Lung (tissue), 4 donors: ENCODE results near the gene SLC7A10. TPM values are rescaled to one million over a fixed set of nuclear protein-coding genes. Genes with fewer than 3 reads are reported as not detected.

ENCODE experiments used
- polyA plus RNA-seq, 2 donors: library from polyadenylated mRNA; stranded (reverse); fragments of 200-250 nt; gene quantifications; one replicate each; pipeline ENCODE4 v1.2.1, GENCODE V29; 2013
- total RNA-seq, 2 donors: library from RNA; depleted of rRNA in 1 of 2; stranded (reverse); fragments of >200 nt in 1 of 2; gene quantifications; one replicate each; pipeline ENCODE4 v1.2.1, GENCODE V29; 2014 to 2021
- donor health status: Bipolar disorder and iron deficiency.
- donor health status: healthy.
- donor health status: DM: yes; HTN: yes; CAD: no.

The SLC7A10 gene
- total and polyA plus RNA-seq, 4 donors, result 0.02 to 0.71 (median 0.16) TPM

Other genes starting within 250 kb of the SLC7A10 start
- gene RHPN2, start 161.0 kb downstream of the SLC7A10 start, total RNA-seq, result 10 to 100 TPM; 15.7 to 17.5 TPM
- 1 to 10 TPM; 4.0 to 7.3 TPM for gene RHPN2, start 161.0 kb downstream of the SLC7A10 start, polyA plus RNA-seq
- 10 to 100 TPM in 1 of 2 donors, 1 to 10 TPM in 1; 7.0 to 12.3 TPM for gene GPATCH1, start 144.7 kb downstream of the SLC7A10 start, total RNA-seq
- 1 to 10 TPM; 3.8 to 5.0 TPM for gene GPATCH1, start 144.7 kb downstream of the SLC7A10 start, polyA plus RNA-seq
- gene WDR88, start 93.7 kb downstream of the SLC7A10 start, total RNA-seq, result not detected
- not detected for gene WDR88, start 93.7 kb downstream of the SLC7A10 start, polyA plus RNA-seq
- 10 to 100 TPM; 16.4 to 18.2 TPM for gene LRP3, start 31.5 kb downstream of the SLC7A10 start, total RNA-seq
- gene LRP3, start 31.5 kb downstream of the SLC7A10 start, polyA plus RNA-seq, result 10 to 100 TPM; 10.6 to 12.9 TPM
- 10 to 100 TPM; 51.3 to 71.0 TPM for gene CEBPA, start 76.7 kb upstream of the SLC7A10 start, total RNA-seq
- 10 to 100 TPM; 20.4 to 93.8 TPM for gene CEBPA, start 76.7 kb upstream of the SLC7A10 start, polyA plus RNA-seq
- gene CEBPG, start 147.9 kb upstream of the SLC7A10 start, total RNA-seq, result 10 to 100 TPM; 24.5 to 29.7 TPM
- gene CEBPG, start 147.9 kb upstream of the SLC7A10 start, polyA plus RNA-seq, result 10 to 100 TPM; 21.5 to 24.9 TPM